ENCODE data around the gene EFEMP2.

DNA sequence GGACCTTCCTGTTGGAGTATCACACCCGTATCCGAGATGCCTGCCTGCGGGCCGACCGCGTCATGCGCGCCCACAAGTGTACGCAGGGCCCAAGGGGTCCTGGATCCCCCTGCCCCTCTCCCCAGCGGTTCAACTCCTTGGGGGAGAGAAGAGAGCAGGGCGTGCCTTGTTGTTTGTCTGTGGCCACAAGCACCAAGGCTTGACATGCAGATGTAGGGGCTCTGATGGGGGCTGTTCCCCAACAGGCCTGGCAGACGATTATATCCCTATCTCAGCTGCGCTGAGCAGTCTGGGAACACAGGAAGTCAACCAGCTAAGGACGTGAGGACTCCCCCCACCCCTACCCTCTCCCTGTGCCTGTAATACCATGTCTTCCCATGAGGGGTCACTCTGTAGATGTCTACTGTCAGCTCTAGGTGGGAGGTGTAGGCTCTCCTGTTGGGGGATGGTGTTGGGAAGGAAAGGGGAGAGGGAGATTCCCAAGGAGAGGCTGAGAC is 21.5 kb downstream of the EFEMP2 start:
- TF ChIP-seq, protein P1, sequence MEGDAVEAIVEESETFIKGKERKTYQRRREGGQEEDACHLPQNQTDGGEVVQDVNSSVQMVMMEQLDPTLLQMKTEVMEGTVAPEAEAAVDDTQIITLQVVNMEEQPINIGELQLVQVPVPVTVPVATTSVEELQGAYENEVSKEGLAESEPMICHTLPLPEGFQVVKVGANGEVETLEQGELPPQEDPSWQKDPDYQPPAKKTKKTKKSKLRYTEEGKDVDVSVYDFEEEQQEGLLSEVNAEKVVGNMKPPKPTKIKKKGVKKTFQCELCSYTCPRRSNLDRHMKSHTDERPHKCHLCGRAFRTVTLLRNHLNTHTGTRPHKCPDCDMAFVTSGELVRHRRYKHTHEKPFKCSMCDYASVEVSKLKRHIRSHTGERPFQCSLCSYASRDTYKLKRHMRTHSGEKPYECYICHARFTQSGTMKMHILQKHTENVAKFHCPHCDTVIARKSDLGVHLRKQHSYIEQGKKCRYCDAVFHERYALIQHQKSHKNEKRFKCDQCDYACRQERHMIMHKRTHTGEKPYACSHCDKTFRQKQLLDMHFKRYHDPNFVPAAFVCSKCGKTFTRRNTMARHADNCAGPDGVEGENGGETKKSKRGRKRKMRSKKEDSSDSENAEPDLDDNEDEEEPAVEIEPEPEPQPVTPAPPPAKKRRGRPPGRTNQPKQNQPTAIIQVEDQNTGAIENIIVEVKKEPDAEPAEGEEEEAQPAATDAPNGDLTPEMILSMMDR (IDR thresholded peaks at IDR 0.05) = peak; percentile 47
- no peak for TF ChIP-seq EZH2 (IDR thresholded peaks at IDR 0.05; ENCODE audit: borderline replicate concordance, insufficient read depth, low read depth, low read length, poor library complexity, severe bottlenecking)

Data from B cell (primary cell).